AG09319 (cell line): ENCODE measurements around the gene ATAD3B.
"Not testable (repeated sequence)": the region's sequence is repeated elsewhere in the genome, so short reads cannot be mapped to it uniquely, and the experiment has no call there.

Source experiments
- DNase-seq: peaks from one replicate; pipeline ENCODE4 v3.0.0-alpha.2; 2010; ENCODE audit warnings: low read depth; ENCODE audit errors: extremely low read depth
- TF ChIP-seq, protein P1 (sequence below): IDR thresholded peaks from 2 replicates; pipeline ENCODE4 v1.5.1; 2011; ENCODE audit warnings: low read depth, mild to moderate bottlenecking, inconsistent platforms, low read length, moderate library complexity

ATAD3B gene

DNA sequence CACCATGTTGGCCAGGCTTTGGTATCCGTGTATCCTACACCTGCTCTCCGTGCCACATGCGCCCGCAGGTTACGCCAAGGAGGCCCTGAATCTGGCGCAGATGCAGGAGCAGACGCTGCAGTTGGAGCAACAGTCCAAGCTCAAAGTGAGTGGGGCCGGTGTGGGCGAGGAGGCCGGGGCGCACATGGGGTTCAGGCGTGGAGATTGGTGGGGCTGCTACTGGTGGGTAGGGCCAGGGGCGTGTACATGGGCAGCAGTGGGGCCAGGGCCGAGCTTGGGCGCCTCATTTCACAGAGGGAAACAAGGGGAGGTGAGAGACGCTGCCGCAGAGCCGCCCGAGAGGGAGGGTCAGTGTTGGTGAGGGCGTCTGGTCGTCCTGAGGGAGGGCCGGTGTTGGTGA lies 5.6 kb downstream of the ATAD3B start:
- TF ChIP-seq, protein P1, sequence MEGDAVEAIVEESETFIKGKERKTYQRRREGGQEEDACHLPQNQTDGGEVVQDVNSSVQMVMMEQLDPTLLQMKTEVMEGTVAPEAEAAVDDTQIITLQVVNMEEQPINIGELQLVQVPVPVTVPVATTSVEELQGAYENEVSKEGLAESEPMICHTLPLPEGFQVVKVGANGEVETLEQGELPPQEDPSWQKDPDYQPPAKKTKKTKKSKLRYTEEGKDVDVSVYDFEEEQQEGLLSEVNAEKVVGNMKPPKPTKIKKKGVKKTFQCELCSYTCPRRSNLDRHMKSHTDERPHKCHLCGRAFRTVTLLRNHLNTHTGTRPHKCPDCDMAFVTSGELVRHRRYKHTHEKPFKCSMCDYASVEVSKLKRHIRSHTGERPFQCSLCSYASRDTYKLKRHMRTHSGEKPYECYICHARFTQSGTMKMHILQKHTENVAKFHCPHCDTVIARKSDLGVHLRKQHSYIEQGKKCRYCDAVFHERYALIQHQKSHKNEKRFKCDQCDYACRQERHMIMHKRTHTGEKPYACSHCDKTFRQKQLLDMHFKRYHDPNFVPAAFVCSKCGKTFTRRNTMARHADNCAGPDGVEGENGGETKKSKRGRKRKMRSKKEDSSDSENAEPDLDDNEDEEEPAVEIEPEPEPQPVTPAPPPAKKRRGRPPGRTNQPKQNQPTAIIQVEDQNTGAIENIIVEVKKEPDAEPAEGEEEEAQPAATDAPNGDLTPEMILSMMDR, result no peak

GRCh38 chr1:1479547-1480487 lies 8.3 kb downstream of the ATAD3B start:
- TF ChIP-seq, protein P1, result no peak
- DNase-seq, result no peak

More for the DNA sequence above, 5.6 kb downstream of the ATAD3B start:
- no peak for DNase-seq

DNA sequence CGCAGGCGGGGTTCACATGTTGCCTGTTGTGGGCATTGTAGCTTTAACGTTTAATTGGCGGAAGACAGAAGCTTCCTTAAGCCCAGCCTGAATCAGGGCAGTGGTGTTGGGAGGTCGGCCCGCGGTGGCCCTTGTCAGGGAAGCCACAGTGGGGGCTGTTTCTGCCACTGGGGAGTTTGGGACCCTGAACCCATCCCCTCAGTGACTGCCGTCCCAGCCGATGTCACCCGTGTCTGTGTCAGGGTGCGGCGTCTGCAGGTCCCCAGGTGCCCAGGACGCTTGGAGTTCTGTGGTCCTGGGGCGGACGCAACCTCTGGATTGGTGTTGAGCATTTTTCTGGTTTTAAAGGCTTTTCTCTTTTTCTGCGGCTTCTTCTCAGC lies 8.9 kb downstream of the ATAD3B start:
- DNase-seq, result not testable (repeated sequence)

- not testable (repeated sequence) for DNase-seq
Measured at GRCh38 chr1:1481811-1482210, 10.2 kb downstream of the ATAD3B start.

GRCh38 chr1:1482856-1483255 lies 11.3 kb downstream of the ATAD3B start:
- DNase-seq, result no peak
- TF ChIP-seq, protein P1, result no peak

GRCh38 chr1:1483714-1484113 lies 12.1 kb downstream of the ATAD3B start:
- DNase-seq, result no peak
- TF ChIP-seq, protein P1, result no peak

DNA sequence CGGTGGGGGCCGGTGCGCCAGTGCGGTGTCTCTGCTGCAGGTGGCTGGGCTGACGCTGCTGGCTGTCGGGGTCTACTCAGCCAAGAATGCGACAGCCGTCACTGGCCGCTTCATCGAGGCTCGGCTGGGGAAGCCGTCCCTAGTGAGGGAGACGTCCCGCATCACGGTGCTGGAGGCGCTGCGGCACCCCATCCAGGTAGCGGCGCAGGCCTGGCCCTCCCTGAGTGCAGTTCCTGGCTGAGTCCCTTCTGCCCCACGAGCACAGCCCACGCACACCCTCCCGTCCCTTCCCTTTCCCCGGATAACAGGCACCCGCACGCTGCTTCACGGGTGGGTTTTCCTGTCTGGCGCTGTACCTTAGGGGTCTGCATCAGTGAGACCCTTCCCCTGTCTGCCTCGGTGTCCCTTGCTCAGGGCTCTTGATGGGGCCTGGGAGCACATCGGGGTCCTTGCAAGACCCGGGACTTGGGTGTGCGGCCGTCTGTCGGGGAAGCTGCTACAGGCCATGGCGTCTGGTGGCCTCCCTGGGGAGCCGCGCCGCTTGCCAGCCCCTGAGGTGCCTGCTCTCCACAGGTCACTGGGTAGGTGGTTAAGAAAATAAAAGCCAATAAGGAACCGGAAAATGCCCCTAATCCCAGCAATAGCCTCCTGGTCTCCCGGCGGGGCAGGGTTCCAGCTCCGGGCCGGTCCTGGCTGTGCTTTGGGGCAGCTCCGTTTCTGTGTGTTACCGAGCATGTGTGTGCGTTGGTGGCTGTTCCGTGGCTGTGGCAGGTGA lies 13.6 kb downstream of the ATAD3B start:
- not testable (repeated sequence) for DNase-seq

DNA sequence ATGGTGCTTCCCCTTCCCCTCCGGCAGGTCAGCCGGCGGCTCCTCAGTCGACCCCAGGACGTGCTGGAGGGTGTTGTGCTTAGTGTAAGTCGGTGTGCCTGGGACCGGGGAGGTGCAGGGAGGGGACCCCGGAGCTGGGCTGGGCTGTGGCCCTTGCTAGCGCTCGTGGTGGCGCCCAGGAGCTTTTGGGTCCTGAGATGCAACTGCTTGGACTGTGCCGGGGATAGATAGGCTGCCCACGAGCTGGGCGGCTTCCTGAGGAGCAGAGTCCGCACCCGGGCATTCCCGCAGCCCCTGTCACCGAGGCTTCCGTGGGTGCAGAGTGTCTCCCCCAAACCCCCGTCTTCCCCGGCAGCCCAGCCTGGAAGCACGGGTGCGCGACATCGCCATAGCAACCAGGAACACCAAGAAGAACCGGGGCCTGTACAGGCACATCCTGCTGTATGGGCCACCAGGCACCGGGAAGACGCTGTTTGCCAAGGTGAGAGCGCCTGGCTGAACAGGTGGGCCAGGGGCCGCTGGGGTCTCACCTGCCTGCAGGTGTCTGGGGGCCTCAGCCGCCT lies 14.3 kb downstream of the ATAD3B start:
- DNase-seq, result not testable (repeated sequence)

GRCh38 chr1:1487701-1488100 lies 16.1 kb downstream of the ATAD3B start:
- no peak for DNase-seq
- TF ChIP-seq, protein P1, result no peak
